NCI-H2107 treated with DMSO at 0.1 percent for 48 hours (cell line): ENCODE measurements around the gene AGK.

ENCODE experiments used
- DNase-seq: peaks from one replicate; lab custom pipeline; 2025; ENCODE audit not compliant: unreplicated experiment; lab: John Stamatoyannopoulos, UW

The AGK gene

DNA sequence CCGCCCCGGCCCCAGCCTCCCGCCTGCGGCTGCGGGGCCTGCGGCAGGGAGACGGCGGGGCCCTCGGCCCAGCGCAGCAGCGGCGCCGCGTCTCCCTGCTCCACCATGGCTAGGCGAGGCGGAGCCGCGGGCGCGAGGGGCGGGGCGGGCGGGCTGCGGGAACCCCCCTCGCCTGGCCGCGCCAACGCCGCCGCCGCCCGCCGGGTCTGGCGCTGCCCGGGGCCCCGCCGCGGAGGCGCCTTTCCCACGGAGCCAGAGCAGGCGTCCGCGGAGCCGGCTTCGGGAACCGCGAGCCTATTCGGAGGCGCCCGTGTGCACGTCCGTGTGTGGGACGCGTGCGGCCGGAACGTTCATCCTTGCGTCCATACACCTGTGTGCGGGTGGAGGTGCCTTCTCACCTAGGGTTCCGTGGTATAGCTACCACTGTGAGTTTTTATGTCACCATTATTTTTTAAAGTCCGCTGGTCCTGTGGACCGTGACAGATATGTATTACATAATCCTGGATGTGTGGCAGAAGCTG lies 150.9 kb downstream of the AGK start, which contains the start of gene DENND11:
Gene DENND11, minus strand, starts transcription at position 120 of the 521 bp plus-strand sequence. Its CDS starts 13 bp downstream, at position 107.
- DNase-seq = peak; percentile 27

DNA sequence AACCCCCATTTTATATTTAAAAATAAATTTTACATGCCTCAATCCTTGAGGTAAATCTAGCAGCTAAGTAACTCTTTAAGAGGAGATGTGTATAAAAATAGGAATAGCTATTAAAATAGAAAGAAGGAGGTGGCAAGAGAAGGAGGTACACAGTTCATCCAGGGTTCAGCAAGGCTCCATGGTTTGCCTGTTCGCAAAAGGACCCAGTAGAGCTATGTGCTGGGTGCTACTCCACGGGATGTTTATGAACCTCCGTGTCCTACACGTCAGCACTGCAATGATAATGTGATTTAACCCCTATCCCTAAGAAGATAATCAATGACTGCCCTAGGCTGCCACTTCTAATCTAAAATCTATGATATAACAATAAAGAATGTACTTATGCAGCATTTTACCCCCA lies 151.7 kb downstream of the AGK start:
- no peak for DNase-seq

- DNase-seq = no peak
Observed at GRCh38 chr7:141704112-141704511, 152.9 kb downstream of the AGK start.

GRCh38 chr7:141704741-141705140 lies 153.5 kb downstream of the AGK start:
- DNase-seq = no peak
